NCI-H2107 (cell line): ENCODE results near the gene CTIF.
"Not testable (repeated sequence)": the region's sequence is repeated elsewhere in the genome, so short reads cannot be mapped to it uniquely, and the experiment has no call there.

Experiments used
- DNase-seq: peaks from one replicate; lab custom pipeline; 2025; lab: John Stamatoyannopoulos, UW

The CTIF gene

DNA sequence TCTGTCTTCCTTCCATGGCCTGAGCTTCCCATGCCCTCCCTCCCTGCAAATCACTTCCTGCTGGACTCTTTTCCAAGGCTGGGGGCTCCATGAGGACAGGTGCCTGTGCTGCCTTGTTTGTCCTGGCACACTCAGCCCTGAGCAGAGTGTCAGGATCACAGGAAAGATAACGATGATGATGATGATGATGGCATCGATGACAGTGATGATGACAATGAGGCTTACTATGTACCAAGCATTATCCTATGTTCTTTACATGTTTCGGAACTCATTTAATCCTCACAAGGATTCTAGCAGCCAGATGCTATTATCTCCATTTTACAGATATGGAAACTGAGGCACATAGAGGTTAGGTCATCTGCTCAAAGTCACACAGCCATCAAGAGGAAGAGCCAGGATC lies 170.0 kb downstream of the CTIF start:
- DNase-seq: no peak

- DNase-seq: no peak
Observed at GRCh38 chr18:48709371-48710062, 170.7 kb downstream of the CTIF start.

DNA sequence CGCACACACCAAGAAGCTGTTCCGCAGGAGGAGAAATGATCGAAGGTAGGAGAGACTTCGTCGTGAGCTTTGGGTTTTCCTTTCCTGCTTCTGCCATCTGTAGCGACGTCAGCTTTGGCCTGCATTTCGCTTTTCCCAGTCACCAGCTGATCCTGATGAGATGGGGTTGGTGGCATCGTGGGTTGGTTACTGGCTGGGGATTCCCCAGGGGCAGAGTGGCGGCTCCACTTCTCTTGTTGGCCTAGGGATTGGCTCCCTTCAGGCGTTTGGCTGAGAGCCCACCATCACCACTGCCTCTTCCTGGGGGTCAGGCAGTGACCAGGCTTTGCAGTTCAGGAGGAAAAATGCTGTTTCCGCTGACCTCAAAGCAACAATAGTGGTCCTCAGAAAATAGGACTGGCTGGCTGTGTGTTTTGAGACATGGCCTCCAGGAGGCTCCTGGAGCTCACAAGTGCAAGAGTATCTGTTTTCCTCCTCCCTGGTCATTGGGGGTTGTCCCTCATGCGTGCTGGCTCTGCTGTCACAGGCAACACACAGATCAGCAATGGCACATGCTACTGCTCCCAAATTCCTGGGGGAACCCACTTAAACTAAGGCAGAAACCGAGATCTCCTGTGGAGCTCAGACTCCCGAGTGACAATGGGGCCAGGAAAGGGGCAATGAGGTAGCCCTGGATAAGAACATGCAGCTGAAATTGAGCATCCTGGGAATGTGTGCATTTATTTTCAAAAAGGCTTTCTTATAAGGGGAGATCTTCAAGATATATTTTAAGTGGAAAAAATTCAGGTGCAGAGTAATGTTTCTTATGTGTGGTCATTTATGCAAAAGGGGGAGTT lies 173.0 kb downstream of the CTIF start:
- no peak for DNase-seq

- DNase-seq: no peak
Observed at GRCh38 chr18:48713309-48713708, 174.5 kb downstream of the CTIF start.

- DNase-seq: no peak
Observed at GRCh38 chr18:48714873-48715272, 176.0 kb downstream of the CTIF start.

GRCh38 chr18:48715711-48716361 lies 177.0 kb downstream of the CTIF start:
- no peak for DNase-seq

GRCh38 chr18:48717227-48717626 lies 178.4 kb downstream of the CTIF start:
- not testable (repeated sequence) for DNase-seq

DNA sequence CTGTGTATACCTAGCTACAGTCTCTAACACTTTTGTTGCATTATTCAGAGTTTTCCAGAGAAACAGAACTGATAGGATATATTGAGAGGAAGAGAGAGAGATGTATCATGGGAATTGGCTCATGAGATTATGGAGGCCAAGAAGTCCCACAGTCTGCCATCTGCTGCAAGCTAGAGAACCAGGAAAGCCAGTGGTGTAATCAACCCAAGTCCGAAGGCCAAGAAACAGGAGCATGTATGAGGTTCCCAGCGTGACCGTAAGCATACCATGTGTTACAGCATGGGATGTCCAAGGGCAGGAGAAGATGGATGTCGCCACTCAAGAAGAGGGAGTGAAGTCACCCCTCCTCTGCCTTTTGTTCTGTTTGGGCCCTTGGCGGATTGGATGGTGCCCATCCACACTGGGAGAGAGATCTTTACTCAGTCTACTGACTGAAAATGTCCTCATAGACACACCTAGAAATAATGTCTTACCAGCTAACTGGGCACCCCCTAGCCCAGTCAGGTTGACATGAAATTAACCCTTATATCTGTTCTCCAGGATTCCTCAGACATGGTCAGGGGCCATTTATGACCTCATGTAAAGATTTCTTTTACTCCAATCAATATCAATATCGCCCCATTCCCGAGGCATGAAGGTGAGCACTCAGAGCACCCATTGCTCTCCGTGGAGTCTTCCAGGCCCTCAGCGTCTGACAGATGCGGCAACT lies 179.6 kb downstream of the CTIF start:
- no peak for DNase-seq

DNA sequence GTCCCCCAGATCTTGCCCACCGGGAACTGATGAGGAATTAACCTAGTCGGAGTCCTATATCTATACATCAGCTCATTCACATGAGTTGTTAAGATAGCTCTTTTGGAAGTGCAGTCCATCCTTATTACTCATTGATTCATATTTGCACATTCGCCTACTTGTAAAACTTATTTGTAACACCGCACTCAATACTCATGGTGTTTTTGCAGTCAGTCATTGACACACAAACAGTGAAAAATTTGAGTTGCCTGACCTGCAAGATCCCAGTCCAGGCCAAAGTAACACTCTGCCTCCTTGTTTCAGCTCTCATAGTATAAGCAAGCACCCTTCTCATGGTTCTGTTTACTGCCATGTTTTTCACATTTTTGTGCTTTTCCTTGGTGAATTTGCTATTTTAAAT lies 180.6 kb downstream of the CTIF start:
- no peak for DNase-seq

DNA sequence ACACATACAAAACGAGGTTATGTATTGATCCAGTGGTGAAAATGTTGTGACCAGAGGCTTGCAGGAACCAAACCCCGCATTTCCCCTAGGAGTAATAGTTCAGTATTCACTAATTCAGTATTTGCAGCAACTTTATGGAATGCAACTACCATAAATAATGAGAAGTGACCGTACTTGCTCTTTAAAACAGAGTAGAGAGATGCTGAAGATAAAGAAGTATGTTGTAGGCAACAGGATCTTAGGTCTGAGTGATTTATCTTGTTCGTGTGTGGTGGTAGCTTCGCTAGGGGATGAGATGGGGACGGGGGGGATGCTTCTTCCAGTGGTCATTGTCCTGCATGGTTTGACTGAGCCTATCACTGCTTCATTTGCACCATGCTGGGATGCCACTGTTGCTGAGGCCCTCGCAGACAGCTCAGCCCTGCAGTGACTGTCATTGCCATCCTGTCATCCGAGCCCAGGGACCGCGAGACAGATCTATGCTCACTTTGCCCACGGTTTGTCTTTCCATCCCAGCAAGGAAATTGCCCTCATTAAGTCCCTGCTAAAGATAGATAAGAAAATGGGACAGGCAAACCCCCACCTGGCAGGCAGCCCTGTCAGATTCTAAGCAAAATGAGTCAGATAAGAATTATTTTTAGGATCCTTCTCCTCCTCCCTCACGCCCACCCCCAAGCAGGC lies 181.3 kb downstream of the CTIF start:
- no peak for DNase-seq

GRCh38 chr18:48720655-48721025 lies 181.8 kb downstream of the CTIF start:
- DNase-seq: no peak

DNA sequence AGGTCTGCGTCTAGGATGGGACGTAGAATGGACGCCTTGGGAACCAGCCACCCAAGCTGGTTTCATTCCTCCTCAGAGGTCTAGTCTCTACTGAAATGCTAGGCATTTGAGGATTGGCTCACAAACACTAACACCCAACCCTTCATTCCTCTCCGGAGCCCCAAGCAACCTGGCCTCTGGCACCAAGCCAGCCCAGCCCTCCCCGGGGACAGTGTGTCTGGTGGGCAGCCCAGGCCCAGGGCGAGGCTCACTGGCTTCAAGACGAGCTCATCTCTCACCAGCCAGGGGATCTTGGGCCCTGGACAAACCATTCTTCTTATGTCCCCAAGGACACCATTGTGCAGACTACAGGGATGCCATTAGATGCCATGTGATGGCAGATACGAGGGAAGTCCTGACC lies 182.5 kb downstream of the CTIF start:
- DNase-seq: no peak

DNA sequence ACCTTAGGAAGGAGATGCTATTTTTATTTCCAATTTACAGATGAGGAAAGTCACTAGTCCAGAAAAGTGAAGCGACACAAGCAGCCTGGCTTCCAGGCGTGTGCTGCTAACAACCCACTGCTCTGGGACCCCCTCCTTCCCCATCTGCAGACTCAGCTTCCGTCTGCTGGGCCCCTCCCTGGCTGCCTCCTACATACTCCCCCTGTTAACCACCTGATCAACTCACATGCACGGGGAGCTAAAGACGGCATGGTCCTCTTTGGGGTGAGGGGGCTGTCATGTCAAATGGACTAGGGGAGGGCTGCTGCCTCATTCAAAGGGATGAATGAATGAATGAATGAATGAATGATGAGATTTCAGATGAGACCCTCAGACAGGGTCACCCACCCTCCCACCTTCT lies 184.2 kb downstream of the CTIF start:
- DNase-seq: no peak

DNA sequence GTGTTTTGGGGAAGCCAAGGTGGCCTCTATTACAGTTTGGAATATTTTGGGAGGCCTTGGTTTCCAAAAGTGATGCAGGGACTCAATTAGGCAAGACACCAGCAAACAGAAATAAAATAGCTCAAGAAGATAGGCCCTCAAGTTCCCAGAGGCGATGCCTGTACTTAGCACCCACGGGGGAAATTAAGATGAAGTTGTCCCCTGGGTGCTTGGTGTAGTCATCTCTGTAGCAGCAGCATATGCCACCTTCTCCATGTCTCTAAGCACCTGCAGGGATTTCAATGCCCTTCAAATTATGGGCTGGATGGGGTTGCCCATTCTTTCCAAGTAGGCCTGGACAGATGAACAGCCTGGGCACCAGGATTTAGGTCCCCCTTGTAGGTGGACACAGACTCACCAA lies 185.0 kb downstream of the CTIF start:
- DNase-seq: no peak

- no peak for DNase-seq
Observed at GRCh38 chr18:48724442-48724841, 185.6 kb downstream of the CTIF start.

GRCh38 chr18:48724939-48725338 lies 186.1 kb downstream of the CTIF start:
- DNase-seq: no peak

GRCh38 chr18:48725562-48725961 lies 186.7 kb downstream of the CTIF start:
- no peak for DNase-seq

- DNase-seq: no peak
Observed at GRCh38 chr18:48727681-48728080, 188.8 kb downstream of the CTIF start.

DNA sequence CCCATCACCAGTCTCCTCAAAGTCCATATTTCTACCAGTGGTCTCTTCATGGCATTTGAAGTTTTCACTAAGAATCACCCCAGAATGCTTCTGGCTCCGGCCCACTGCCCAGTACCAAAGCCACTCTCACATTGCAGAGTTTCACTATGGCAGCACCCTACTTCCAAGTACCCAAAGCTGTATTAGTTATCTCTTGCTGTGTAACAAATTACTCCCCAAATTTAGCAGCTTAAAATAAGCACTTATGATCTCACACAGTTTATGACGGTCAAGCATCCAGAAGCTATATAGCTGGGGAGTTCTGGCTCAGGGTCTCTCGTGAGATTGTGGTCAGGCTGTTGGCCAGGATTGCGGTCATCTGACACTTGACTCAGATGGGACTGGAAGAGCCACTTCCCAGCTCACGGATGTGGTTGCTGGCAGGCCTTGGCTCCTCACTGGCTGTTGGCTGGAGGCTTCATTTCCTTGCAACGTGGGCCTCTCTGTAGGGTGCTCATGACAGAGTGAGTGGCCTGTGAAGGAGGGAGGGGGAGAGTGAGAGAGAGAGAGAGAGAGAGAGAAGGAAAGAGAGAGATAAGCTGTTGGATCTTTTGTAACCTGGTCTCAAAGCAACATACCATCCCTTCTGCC lies 189.5 kb downstream of the CTIF start:
- DNase-seq: no peak

DNA sequence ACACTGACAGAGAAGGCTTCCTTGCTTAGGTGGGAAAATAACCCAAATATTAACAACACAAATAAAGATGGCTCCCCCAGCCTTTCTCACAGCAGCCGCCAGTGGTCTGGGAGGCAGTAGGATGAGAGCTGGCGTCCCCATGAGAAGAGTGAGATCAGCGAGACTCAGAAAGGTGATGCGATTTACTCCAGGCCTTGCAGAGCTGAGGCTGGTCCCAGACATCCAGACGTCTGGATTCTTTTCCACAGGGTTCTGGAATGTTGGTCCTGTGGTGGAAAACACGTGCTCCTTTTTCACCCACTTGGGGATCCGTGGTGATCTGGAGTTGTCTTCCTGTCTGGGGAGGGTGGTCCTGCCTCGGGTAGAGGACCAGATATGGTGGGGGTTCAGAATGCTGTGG lies 190.6 kb downstream of the CTIF start:
- no peak for DNase-seq

GRCh38 chr18:48730010-48730409 lies 191.2 kb downstream of the CTIF start:
- no peak for DNase-seq
